ENCODE results near the gene LYRM7.

DNA sequence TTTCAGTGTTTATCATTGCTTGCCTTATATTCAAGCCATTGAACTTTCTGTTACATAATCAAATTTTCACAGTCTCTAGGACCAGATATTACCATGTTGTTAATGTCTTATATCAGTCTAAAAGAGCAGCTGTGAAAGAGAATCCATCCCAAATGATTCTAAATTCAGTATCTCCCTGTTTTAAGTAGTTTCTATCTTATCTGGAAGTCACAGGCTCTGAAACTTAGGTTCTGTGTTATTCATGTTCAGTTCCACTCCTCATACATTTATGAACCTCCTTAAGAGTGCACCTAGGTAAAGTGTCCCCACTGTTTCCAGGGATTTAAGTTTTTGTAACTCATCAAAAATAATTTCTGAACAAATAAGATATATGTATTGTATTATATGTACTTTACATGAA is 9.7 kb downstream of the LYRM7 start:
- TF ChIP-seq SUZ12 (IDR thresholded peaks at IDR 0.05) (no peak), TARDBP (IDR thresholded peaks at IDR 0.05) (no peak), SP1 (IDR thresholded peaks at IDR 0.05) (no peak), NFRKB (IDR thresholded peaks at IDR 0.05) (no peak), FOXA1 (IDR thresholded peaks at IDR 0.05) (no peak), ELF4 (IDR thresholded peaks at IDR 0.05) (no peak), CTBP1 (IDR thresholded peaks at IDR 0.05; ENCODE audit: borderline replicate concordance) (no peak), FOXK2 (IDR thresholded peaks at IDR 0.05) (no peak), FOXM1 (IDR thresholded peaks at IDR 0.05; ENCODE audit: borderline replicate concordance) (no peak), HDGF (IDR thresholded peaks at IDR 0.05; ENCODE audit: borderline replicate concordance) (no peak), ARNT (IDR thresholded peaks at IDR 0.05) (no peak), L3MBTL2 (conservative IDR thresholded peaks at IDR 0.05) (no peak)

All from HEK293T (cell line).